GM12872 (cell line): ENCODE measurements around the gene HIBADH.

Experiments used
- CTCF ChIP-seq: IDR thresholded peaks from 3 replicates; pipeline ENCODE4 v1.5.1; 2011; ENCODE audit warnings: low read depth, mild to moderate bottlenecking, low read length, moderate library complexity; ENCODE audit not compliant: insufficient read depth

The HIBADH gene

GRCh38 chr7:27593226-27593625 lies 69.5 kb downstream of the HIBADH start:
- no peak for TF ChIP-seq CTCF

- TF ChIP-seq CTCF, result no peak
Measured at GRCh38 chr7:27590416-27590815, 72.3 kb downstream of the HIBADH start.

- no peak for TF ChIP-seq CTCF
Measured at GRCh38 chr7:27587429-27587828, 75.3 kb downstream of the HIBADH start.

- peak; percentile 22; the same call in 1 of the 3 replicates for TF ChIP-seq CTCF
Measured at GRCh38 chr7:27586825-27587224, 75.9 kb downstream of the HIBADH start.

- no peak for TF ChIP-seq CTCF
Measured at GRCh38 chr7:27585781-27586447, 76.8 kb downstream of the HIBADH start.

- no peak for TF ChIP-seq CTCF
Measured at GRCh38 chr7:27581906-27582305, 80.8 kb downstream of the HIBADH start.

- no peak for TF ChIP-seq CTCF
Measured at GRCh38 chr7:27581119-27581518, 81.6 kb downstream of the HIBADH start.
